GM12874 (cell line): Measurements from ENCODE around the gene BRICD5.

Source experiments
- TF ChIP-seq, protein P1 (sequence below): IDR thresholded peaks from 2 replicates; pipeline ENCODE4 v1.5.1; 2011; ENCODE audit warnings: low read depth, mild to moderate bottlenecking, control low read depth, low read length, moderate library complexity; ENCODE audit not compliant: insufficient read depth

Gene BRICD5

GRCh38 chr16:2208772-2209171, 1.9 kb downstream of the BRICD5 start:
- TF ChIP-seq, protein P1, sequence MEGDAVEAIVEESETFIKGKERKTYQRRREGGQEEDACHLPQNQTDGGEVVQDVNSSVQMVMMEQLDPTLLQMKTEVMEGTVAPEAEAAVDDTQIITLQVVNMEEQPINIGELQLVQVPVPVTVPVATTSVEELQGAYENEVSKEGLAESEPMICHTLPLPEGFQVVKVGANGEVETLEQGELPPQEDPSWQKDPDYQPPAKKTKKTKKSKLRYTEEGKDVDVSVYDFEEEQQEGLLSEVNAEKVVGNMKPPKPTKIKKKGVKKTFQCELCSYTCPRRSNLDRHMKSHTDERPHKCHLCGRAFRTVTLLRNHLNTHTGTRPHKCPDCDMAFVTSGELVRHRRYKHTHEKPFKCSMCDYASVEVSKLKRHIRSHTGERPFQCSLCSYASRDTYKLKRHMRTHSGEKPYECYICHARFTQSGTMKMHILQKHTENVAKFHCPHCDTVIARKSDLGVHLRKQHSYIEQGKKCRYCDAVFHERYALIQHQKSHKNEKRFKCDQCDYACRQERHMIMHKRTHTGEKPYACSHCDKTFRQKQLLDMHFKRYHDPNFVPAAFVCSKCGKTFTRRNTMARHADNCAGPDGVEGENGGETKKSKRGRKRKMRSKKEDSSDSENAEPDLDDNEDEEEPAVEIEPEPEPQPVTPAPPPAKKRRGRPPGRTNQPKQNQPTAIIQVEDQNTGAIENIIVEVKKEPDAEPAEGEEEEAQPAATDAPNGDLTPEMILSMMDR = no peak

DNA sequence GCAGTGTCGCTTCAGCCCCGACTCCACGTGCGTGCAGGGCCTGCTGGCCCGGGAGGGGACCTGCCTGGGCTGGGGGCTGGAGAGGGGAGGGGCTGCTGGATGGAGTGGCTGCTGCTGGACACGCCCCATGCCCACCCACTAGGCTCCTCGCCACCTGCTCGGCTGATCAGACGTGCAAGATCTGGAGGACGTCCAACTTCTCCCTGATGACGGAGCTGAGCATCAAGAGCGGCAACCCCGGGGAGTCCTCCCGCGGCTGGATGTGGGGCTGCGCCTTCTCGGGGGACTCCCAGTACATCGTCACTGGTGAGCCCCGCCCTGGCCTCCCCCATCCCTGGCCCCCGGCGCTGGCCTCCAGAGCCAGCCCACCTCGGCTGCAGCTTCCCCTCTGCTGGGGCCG, 2.4 kb downstream of the BRICD5 start:
- TF ChIP-seq, protein P1 = no peak

- TF ChIP-seq, protein P1 = no peak
Measured at GRCh38 chr16:2207872-2208271, 2.8 kb downstream of the BRICD5 start.

DNA sequence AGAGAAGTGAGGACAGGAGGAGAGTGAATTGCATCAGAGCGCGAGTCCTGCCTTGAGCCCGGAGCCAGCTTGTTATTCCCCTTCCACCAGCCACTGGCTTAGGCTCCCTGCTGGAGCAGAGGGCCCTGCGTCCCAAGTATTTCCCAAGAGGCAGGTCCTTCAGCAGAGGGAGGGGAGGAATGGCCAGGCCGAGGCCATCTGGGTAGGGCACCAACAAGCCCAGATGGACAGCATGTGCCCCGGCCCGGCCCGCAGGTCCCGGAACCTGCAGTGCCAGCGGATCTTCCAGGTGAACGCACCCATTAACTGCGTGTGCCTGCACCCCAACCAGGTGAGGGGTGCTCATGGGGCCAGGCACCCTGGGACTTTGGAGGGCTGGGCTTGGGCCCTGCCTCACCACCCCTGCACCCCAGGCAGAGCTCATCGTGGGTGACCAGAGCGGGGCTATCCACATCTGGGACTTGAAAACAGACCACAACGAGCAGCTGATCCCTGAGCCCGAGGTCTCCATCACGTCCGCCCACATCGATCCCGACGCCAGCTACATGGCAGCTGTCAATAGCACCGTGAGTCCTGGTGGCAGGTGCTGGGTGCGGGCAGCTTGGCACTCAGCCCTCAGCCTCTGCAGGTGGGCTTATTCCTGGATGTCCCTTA, 3.8 kb downstream of the BRICD5 start:
- TF ChIP-seq, protein P1 = no peak

DNA sequence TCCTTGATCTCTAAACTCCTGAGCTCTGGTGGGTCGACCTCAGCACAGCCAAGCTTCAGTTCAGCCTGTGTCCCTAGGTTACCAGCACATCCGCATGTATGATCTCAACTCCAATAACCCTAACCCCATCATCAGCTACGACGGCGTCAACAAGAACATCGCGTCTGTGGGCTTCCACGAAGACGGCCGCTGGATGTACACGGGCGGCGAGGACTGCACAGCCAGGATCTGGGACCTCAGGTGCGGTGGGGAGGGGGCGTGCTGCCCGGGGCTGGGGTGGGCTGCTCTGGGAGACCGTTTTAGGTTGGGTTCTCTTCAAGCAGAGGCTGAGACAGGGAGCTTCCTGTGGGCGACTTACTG, 4.3 kb downstream of the BRICD5 start:
- TF ChIP-seq, protein P1 = no peak

DNA sequence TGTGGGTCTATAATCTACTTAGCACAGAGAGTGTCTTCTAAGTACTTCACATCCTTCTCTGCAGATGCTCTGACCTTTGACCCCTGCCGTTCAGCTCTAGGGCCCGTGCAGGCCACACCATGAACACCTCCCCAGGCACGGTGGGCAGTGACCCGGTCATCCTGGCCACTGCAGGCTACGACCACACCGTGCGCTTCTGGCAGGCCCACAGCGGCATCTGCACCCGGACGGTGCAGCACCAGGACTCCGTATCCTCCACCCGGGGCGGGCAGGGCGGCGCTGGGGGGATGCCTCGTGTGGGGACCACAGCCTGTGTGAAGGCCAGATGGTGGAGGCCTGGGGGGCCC, 4.7 kb downstream of the BRICD5 start:
- TF ChIP-seq, protein P1 = no peak

DNA sequence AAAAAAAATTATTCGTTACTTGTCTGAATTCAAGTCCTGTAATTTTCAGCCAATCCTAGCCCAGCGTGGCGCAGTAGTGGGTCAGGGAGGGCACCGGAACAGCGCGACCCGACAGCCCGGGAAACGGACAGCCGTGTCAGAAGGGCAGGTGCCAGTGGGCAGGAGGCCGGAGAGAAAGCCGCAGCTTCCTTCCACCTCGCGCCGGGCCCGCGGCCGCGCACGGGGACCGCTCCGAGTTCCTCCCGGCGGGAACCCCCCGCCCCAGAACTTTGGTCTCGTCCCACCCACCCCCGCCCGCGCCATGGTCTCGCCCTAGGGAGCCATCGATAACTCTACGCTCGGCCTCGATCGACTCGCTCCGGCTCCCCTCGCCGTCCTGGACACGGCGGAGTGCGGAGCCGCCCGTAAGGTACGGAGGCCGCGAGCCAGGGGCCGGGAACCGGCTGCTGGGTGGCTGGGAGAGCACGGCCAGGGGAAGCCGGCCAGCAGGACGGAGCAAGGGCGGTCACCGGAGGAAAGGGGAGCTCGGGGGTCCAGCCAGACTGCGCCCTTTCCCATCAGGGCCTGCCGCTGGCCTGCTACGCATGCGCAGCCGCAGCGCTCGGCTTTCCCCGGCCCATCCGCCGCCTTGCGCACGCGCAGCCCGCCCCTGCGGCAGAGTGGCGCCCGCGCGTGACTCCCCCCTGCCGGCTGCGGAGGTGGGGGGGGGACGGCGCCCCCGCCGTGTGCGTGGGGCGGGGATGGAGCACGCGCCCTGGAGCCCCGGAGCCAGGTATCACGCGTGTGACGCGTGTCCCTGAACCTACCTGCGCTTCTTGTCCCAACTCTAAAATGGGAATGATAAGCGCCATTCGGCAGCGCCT, 5.3 kb downstream of the BRICD5 start, which contains the start of gene MLST8:
Gene MLST8, plus strand, starts transcription at position 351 of the 863 bp plus-strand sequence. CDS start 632 bp downstream, outside the sequence.
- TF ChIP-seq, protein P1 = peak; percentile 35; the same call in 1 of the 2 replicates
